CD4-positive, alpha-beta T cell (primary cell): ENCODE measurements around the gene SHLD1. TPM values are rescaled to one million over a fixed set of nuclear protein-coding genes. Genes with fewer than 3 reads are reported as not detected.

Experiments used
- ATAC-seq: fragments of 200-7000 bp; cut with Tn5 transposase; one replicate; pipeline ENCODE4 v1.10.0; 2022; ENCODE audit warnings: mild to moderate bottlenecking; ENCODE audit not compliant: poor library complexity
- CTCF ChIA-PET: fragments of 350-600 bp; sonication (Branson Sonifier 250); formaldehyde crosslinking; loops from one replicate; lab custom pipeline; 2021; ENCODE audit warnings: antibody characterized with exemption, inconsistent platforms; lab: Charles Lee
- POLR2A ChIA-PET: fragments of 350-600 bp; sonication (Branson Sonifier 250); formaldehyde crosslinking; loops from one replicate; lab custom pipeline; 2021; ENCODE audit warnings: antibody characterized with exemption, inconsistent platforms; lab: Charles Lee
- DNase-seq, 14 experiments: peaks; one replicate each; pipeline ENCODE4 v3.0.0-alpha.2; 2013 to 2020; ENCODE audit warnings: mixed read lengths in 2 of 14
- H3K27ac ChIP-seq, 2 donors: one replicate each; pipeline versions ENCODE4 v1.5.1 to v1.7.0; 2013; ENCODE audit warnings: low read length in 2 of 2, low read depth in 1 of 2, mild to moderate bottlenecking in 1 of 2
- H3K27me3 ChIP-seq, 2 experiments: 1 replicate in 1 of 2; 2 replicates in 1 of 2; pipeline versions ENCODE4 v1.6.1 to v1.7.0; 2013; ENCODE audit warnings: low read length in 2 of 2, control low read depth in 1 of 2, mild to moderate bottlenecking in 1 of 2, moderate library complexity in 1 of 2; ENCODE audit not compliant: insufficient read depth in 2 of 2, control insufficient read depth in 1 of 2
- H3K36me3 ChIP-seq: one replicate; pipeline ENCODE4 v1.6.1; 2013; ENCODE audit warnings: low read length, control low read depth; ENCODE audit not compliant: insufficient read depth
- H3K4me1 ChIP-seq: one replicate; pipeline ENCODE4 v1.6.1; 2013; ENCODE audit warnings: low read length, control low read depth; ENCODE audit not compliant: insufficient read depth
- H3K4me3 ChIP-seq: one replicate; pipeline ENCODE4 v1.5.1; 2013; ENCODE audit warnings: mild to moderate bottlenecking, low read length, moderate library complexity
- H3K9me3 ChIP-seq, 2 experiments: 1 replicate in 1 of 2; 2 replicates in 1 of 2; pipeline versions ENCODE4 v1.6.1 to v1.7.0; 2013; ENCODE audit warnings: low read length in 2 of 2, mild to moderate bottlenecking in 2 of 2, control low read depth in 1 of 2, moderate library complexity in 1 of 2; ENCODE audit not compliant: control insufficient read depth in 1 of 2, insufficient read depth in 1 of 2
- H3K27ac Mint-ChIP-seq: one replicate; pipeline ENCODE4 v1.8.0; 2020; ENCODE audit warnings: mixed read lengths
- H3K27me3 Mint-ChIP-seq: one replicate; pipeline ENCODE4 v1.8.0; 2021; ENCODE audit warnings: mixed read lengths
- H3K36me3 Mint-ChIP-seq: one replicate; pipeline ENCODE4 v1.8.0; 2021; ENCODE audit warnings: low read depth, mixed read lengths
- H3K4me1 Mint-ChIP-seq: one replicate; pipeline ENCODE4 v1.8.0; 2021; ENCODE audit warnings: low read depth, mixed read lengths
- H3K4me3 Mint-ChIP-seq: one replicate; pipeline ENCODE4 v1.8.0; 2020; ENCODE audit warnings: mild to moderate bottlenecking, mixed read lengths
- H3K9me3 Mint-ChIP-seq: one replicate; pipeline ENCODE4 v1.8.0; 2020; ENCODE audit warnings: mixed read lengths
- intact Hi-C, 2 experiments: fragments of 100-400 bp; cut with DNase I in 1 of 2; cut with micrococcal nuclease in 1 of 2; formaldehyde crosslinking; loops; one replicate each; pipeline versions ENCODE4 v1.15.1 to v1.9.0; 2023 to 2025; cut with DNase I, micrococcal nuclease
- total RNA-seq, 174 experiments: library from RNA in 2 of 174; stranded (reverse) in 2 of 174; gene quantifications; one replicate each; pipeline ENCODE4 v1.2.3 and lab custom pipeline; 2021 to 2026
- TF ChIP-seq, protein P1 (sequence below): fragments of 200-600 bp; IDR thresholded peaks from one replicate; pipeline ENCODE4 v1.8.0; 2022; ENCODE audit warnings: antibody characterized with exemption, mild to moderate bottlenecking

SHLD1 gene
- total RNA-seq, 2 experiments from 2014 or later, result 7.0 to 7.3 TPM

DNA sequence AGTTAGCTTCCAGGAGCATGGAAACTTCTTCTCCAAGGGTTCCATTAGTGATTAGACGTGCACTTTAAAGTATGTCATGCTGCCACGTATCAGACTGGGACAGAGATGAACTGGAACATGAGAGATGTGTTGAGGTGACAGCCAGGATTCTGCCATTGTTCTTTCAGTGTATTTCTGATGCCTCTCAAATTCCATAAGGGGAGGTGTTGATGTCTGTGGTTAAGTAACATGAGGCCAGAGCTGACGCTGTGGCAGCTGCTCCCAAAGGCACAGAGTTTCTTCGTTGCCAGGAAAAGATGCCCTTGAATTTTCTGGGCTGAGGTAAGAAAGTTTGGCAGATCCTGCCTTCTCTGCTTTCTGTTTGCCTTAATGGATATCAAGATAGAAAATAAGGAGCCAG is 136.6 kb downstream of the SHLD1 start:
- Histone ChIP-seq H3K27ac (no peak overlapping the region), H3K4me3 (no peak overlapping the region), H3K4me1 (no peaks in the 10 kb centered on the region), H3K9me3 (no peaks in the 10 kb centered on the region), H3K27me3 (no peaks in the 10 kb centered on the region), H3K36me3 (no peaks in the 10 kb centered on the region)
- ATAC-seq (no peak), DNase-seq (no peak)
- Mint-ChIP-seq H3K27me3 (no peaks in the 10 kb centered on the region), H3K36me3 (no peaks in the 10 kb centered on the region), H3K27ac (no peak overlapping the region), H3K4me1 (peaks cover 4% of the 10 kb centered on the region), H3K9me3 (no peaks in the 10 kb centered on the region), H3K4me3 (no peak overlapping the region)
- TF ChIP-seq, protein P1, sequence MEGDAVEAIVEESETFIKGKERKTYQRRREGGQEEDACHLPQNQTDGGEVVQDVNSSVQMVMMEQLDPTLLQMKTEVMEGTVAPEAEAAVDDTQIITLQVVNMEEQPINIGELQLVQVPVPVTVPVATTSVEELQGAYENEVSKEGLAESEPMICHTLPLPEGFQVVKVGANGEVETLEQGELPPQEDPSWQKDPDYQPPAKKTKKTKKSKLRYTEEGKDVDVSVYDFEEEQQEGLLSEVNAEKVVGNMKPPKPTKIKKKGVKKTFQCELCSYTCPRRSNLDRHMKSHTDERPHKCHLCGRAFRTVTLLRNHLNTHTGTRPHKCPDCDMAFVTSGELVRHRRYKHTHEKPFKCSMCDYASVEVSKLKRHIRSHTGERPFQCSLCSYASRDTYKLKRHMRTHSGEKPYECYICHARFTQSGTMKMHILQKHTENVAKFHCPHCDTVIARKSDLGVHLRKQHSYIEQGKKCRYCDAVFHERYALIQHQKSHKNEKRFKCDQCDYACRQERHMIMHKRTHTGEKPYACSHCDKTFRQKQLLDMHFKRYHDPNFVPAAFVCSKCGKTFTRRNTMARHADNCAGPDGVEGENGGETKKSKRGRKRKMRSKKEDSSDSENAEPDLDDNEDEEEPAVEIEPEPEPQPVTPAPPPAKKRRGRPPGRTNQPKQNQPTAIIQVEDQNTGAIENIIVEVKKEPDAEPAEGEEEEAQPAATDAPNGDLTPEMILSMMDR, result no peak
- intact Hi-C loops, result no loop called here
- ChIA-PET POLR2A (no interaction called here), CTCF (no interaction called here)

DNA sequence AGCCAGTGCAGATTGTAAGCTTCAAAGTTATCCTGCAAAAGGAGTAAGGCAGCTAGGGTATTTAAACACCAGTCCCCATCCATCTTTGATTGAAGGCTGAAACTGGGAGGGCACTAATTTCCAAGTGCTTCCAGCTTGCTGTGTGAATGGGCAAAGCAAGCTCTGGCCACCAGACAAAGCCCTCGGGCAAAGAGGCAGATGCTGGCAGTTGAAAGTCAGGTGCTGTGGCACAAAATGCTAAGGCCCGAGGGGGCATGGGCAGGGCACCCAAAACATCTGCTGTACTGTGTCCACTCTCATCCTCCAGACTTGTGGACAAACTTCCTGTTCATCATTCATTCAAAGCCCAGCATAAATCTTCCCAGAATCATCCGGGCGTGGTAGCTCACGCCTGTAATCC is 137.2 kb downstream of the SHLD1 start:
- TF ChIP-seq, protein P1, result no peak
- Mint-ChIP-seq H3K9me3 (no peaks in the 10 kb centered on the region), H3K36me3 (no peaks in the 10 kb centered on the region), H3K4me1 (no peaks in the 10 kb centered on the region), H3K4me3 (no peak overlapping the region), H3K27me3 (no peaks in the 10 kb centered on the region), H3K27ac (no peak overlapping the region)
- Histone ChIP-seq H3K36me3 (no peaks in the 10 kb centered on the region), H3K4me1 (no peaks in the 10 kb centered on the region), H3K27ac (no peak overlapping the region), H3K27me3 (no peaks in the 10 kb centered on the region), H3K4me3 (no peak overlapping the region), H3K9me3 (no peaks in the 10 kb centered on the region)
- ChIA-PET CTCF (no interaction called here), POLR2A (no interaction called here)
- no peak for ATAC-seq
- intact Hi-C loops, result no loop called here
- no peak for DNase-seq

DNA sequence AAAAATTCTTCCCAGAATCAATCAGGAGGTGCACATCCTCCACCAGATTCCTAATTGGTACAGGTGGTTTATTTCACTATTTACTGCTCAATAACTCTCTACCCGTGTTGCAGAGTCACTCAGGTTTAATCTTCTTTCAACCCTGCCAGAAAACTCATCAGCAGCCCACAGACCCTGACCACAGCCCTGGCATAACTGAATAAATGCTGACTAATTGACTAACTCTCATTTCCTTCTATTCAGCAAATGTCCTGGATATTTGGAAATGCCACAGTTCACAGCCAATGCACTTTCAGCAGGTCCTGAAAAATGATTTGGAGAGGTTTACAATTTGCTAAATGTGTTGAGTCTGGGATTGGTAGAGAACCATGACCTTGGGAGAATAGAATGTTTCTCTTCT is 137.8 kb downstream of the SHLD1 start:
- Mint-ChIP-seq H3K4me3 (no peak overlapping the region), H3K4me1 (no peaks in the 10 kb centered on the region), H3K27me3 (no peaks in the 10 kb centered on the region), H3K9me3 (no peaks in the 10 kb centered on the region), H3K27ac (no peak overlapping the region), H3K36me3 (no peaks in the 10 kb centered on the region)
- no peaks in the 10 kb centered on the region for H3K36me3 ChIP-seq
- CTCF ChIA-PET, result no interaction called here
- intact Hi-C loops, result no loop called here
- no peak overlapping the region for H3K27ac ChIP-seq
- no peak for ATAC-seq
- POLR2A ChIA-PET, result no interaction called here
- no peaks in the 10 kb centered on the region for H3K4me1 ChIP-seq
- TF ChIP-seq, protein P1, result no peak
- no peak overlapping the region for H3K4me3 ChIP-seq
- H3K9me3 ChIP-seq, result no peaks in the 10 kb centered on the region
- no peak for DNase-seq
- H3K27me3 ChIP-seq, result no peaks in the 10 kb centered on the region
